B cell (primary cell): ENCODE results near the gene STS. TPM values are rescaled to one million over a fixed set of nuclear protein-coding genes. Genes with fewer than 3 reads are reported as not detected.

Source experiments
- ATAC-seq: fragments of 200-7000 bp; cut with Tn5 transposase; one replicate; pipeline ENCODE4 v1.10.0; 2021; ENCODE audit warnings: low read depth, mild to moderate bottlenecking, moderate number of reproducible peaks, moderate library complexity
- CTCF ChIA-PET: fragments of 350-600 bp; sonication (Branson Sonifier 250); formaldehyde crosslinking; loops from one replicate; lab custom pipeline; 2021; ENCODE audit warnings: antibody characterized with exemption, inconsistent platforms; lab: Charles Lee
- POLR2A ChIA-PET: fragments of 350-600 bp; sonication (Branson Sonifier 250); formaldehyde crosslinking; loops from one replicate; lab custom pipeline; 2021; ENCODE audit warnings: antibody characterized with exemption; lab: Charles Lee
- DNase-seq: peaks from one replicate; pipeline ENCODE4 v3.0.0; 2013
- H2AFZ ChIP-seq: 2 replicates; pipeline ENCODE4 v1.6.1; 2012; ENCODE audit warnings: mild to moderate bottlenecking, low read depth, low read length; ENCODE audit not compliant: insufficient read depth, poor library complexity, severe bottlenecking
- H3K27ac ChIP-seq, 2 donors: 1 replicate in 1 of 2; 2 replicates in 1 of 2; pipeline ENCODE4 v1.5.1; 2012 to 2013; ENCODE audit warnings: low read length in 2 of 2, mild to moderate bottlenecking in 2 of 2, moderate library complexity in 1 of 2
- H3K27me3 ChIP-seq, 4 experiments: fragments of 200-600 bp in 1 of 4; sonication (generic) in 1 of 4; replicated peaks in 1 of 4; 1 replicate in 2 of 4; 2 replicates in 2 of 4; pipeline versions ENCODE4 v1.6.1 to v1.7.0; 2013 to 2016; ENCODE audit warnings: low read length in 3 of 4, mild to moderate bottlenecking in 2 of 4, mixed read lengths in 1 of 4, moderate library complexity in 1 of 4; ENCODE audit not compliant: insufficient read depth in 4 of 4, control insufficient read depth in 3 of 4; ENCODE audit errors: control extremely low read depth in 1 of 4
- H3K36me3 ChIP-seq, 2 experiments: replicated peaks in 1 of 2; 1 replicate in 1 of 2; 2 replicates in 1 of 2; pipeline versions ENCODE4 v1.6.1 to v1.7.1; 2013; ENCODE audit warnings: low read length in 1 of 2; ENCODE audit not compliant: insufficient read depth in 2 of 2, control insufficient read depth in 1 of 2; ENCODE audit errors: control extremely low read depth in 1 of 2, extremely low read depth in 1 of 2
- H3K4me1 ChIP-seq, 2 donors: fragments of 200-600 bp in 1 of 2; sonication (generic) in 1 of 2; 1 replicate in 1 of 2; 2 replicates in 1 of 2; pipeline versions ENCODE4 v1.5.1 to v1.6.1; 2013 to 2017; ENCODE audit warnings: low read length in 2 of 2; ENCODE audit not compliant: control insufficient read depth in 2 of 2, insufficient read depth in 2 of 2
- H3K4me2 ChIP-seq: replicated peaks from 2 replicates; pipeline ENCODE3; 2012; ENCODE audit warnings: mild to moderate bottlenecking, low read depth, low read length; ENCODE audit not compliant: poor library complexity, severe bottlenecking
- H3K4me3 ChIP-seq, 5 experiments: fragments of 200-600 bp in 1 of 5; sonication (generic) in 1 of 5; 1 replicate in 3 of 5; 2 replicates in 2 of 5; pipeline versions ENCODE4 v1.5.1 to v1.7.0; 2011 to 2016; ENCODE audit warnings: low read length in 4 of 5, mild to moderate bottlenecking in 4 of 5, low read depth in 2 of 5, control low read depth in 1 of 5, moderate library complexity in 1 of 5; ENCODE audit not compliant: insufficient read depth in 1 of 5; ENCODE audit errors: control extremely low read depth in 1 of 5, extremely low read depth in 1 of 5
- H3K79me2 ChIP-seq: fragments of 200-600 bp; sonication (generic); one replicate; pipeline ENCODE4 v1.6.0; 2016; ENCODE audit warnings: low read length; ENCODE audit not compliant: control insufficient read depth, insufficient read depth
- H3K9ac ChIP-seq: fragments of 200-600 bp; sonication (generic); 2 replicates; pipeline ENCODE4 v1.6.1; 2017; ENCODE audit warnings: mild to moderate bottlenecking, low read length, moderate library complexity
- H3K9me3 ChIP-seq, 3 donors: one replicate each; pipeline versions ENCODE4 v1.6.1 to v1.7.1; 2013; ENCODE audit warnings: low read length in 2 of 3; ENCODE audit not compliant: control insufficient read depth in 2 of 3, insufficient read depth in 1 of 3; ENCODE audit errors: control extremely low read depth in 1 of 3
- H4K20me1 ChIP-seq: 2 replicates; pipeline ENCODE4 v1.6.0; 2012; ENCODE audit warnings: mild to moderate bottlenecking, low read length; ENCODE audit not compliant: insufficient read depth, control insufficient read depth, poor library complexity, severe bottlenecking
- H3K27ac Mint-ChIP-seq: one replicate; pipeline ENCODE4 v1.8.0; 2021; ENCODE audit warnings: mixed read lengths
- H3K27me3 Mint-ChIP-seq: one replicate; pipeline ENCODE4 v1.8.0; 2021; ENCODE audit warnings: mixed read lengths
- H3K4me1 Mint-ChIP-seq: one replicate; pipeline ENCODE4 v1.8.0; 2021; ENCODE audit warnings: mixed read lengths
- H3K4me3 Mint-ChIP-seq: one replicate; pipeline ENCODE4 v1.8.0; 2021; ENCODE audit warnings: mixed read lengths
- H3K9me3 Mint-ChIP-seq: one replicate; pipeline ENCODE4 v1.8.0; 2022; ENCODE audit warnings: mixed read lengths; ENCODE audit not compliant: insufficient read depth
- EZH2 ChIP-seq: IDR thresholded peaks from 2 replicates; pipeline ENCODE4 v1.6.1; 2012; ENCODE audit warnings: borderline replicate concordance, low read depth, mild to moderate bottlenecking, moderate library complexity, low read length; ENCODE audit not compliant: insufficient read depth, poor library complexity, severe bottlenecking
- WGBS: methylation state at CpG from one replicate; pipeline ENCODE4 v1.1.5; 2013; ENCODE audit warnings: missing lambda C conversion rate; ENCODE audit not compliant: insufficient coverage; 5-methylcytosine and 5-hydroxymethylcytosine counted together
- intact Hi-C: fragments of 100-400 bp; cut with micrococcal nuclease; formaldehyde crosslinking; loops from one replicate; pipeline ENCODE4 v1.10.0; 2022
- polyA plus RNA-seq: library from polyadenylated mRNA; depleted of rRNA; stranded (reverse); fragments of >200 nt; gene quantifications from 2 replicates; pipeline ENCODE4 v1.2.3, GENCODE V29; 2012
- total RNA-seq, 2 donors: library from RNA; stranded (reverse); fragments of 120-200 nt in 1 of 2; gene quantifications; 1 replicate in 1 of 2; 2 replicates in 1 of 2; pipeline versions ENCODE4 v1.2.3 to v1.2.4, GENCODE V29; 2013 to 2022
- TF ChIP-seq, protein P1 (sequence below): fragments of 200-600 bp; IDR thresholded peaks from one replicate; pipeline ENCODE4 v1.8.0; 2022; ENCODE audit warnings: antibody characterized with exemption, mild to moderate bottlenecking

Gene STS
- total and polyA plus RNA-seq, 2 donors (not counting 1 experiment from before 2014, with no cell fraction given), result 1.9 to 2.9 TPM

- Histone ChIP-seq H4K20me1 (no peaks in the 10 kb centered on the region), H3K4me3 (peak overlapping the region in 1 of 5 experiments; percentile 51), H3K27me3 (no peaks in the 10 kb centered on the region), H3K27ac (peak overlapping the region; percentile 41 to 69), H3K9ac (peak overlapping the region; percentile 38), H2AFZ (peak overlapping the region; percentile 3), H3K9me3 (no peaks in the 10 kb centered on the region), H3K4me1 (peaks cover 32 to 38% of the 10 kb centered on the region in 2 donors), H3K79me2 (peaks cover 49% of the 10 kb centered on the region), H3K4me2 (peak overlapping the region; percentile 59), H3K36me3 (peaks cover 0 to 5% of the 10 kb centered on the region in 2 experiments)
- peak; percentile 41 for ATAC-seq
- DNase-seq, result peak; percentile 35
- 20% methylated on average over 1 of the region's 12 CpGs for WGBS
- ChIA-PET POLR2A (no interaction called here), CTCF (no interaction called here)
- Mint-ChIP-seq H3K4me3 (peak overlapping the region; percentile 79), H3K9me3 (no peaks in the 10 kb centered on the region), H3K4me1 (peaks cover 41% of the 10 kb centered on the region), H3K27me3 (no peaks in the 10 kb centered on the region), H3K27ac (peak overlapping the region; percentile 92)
- intact Hi-C loops, result no loop called here
- TF ChIP-seq, protein P1, sequence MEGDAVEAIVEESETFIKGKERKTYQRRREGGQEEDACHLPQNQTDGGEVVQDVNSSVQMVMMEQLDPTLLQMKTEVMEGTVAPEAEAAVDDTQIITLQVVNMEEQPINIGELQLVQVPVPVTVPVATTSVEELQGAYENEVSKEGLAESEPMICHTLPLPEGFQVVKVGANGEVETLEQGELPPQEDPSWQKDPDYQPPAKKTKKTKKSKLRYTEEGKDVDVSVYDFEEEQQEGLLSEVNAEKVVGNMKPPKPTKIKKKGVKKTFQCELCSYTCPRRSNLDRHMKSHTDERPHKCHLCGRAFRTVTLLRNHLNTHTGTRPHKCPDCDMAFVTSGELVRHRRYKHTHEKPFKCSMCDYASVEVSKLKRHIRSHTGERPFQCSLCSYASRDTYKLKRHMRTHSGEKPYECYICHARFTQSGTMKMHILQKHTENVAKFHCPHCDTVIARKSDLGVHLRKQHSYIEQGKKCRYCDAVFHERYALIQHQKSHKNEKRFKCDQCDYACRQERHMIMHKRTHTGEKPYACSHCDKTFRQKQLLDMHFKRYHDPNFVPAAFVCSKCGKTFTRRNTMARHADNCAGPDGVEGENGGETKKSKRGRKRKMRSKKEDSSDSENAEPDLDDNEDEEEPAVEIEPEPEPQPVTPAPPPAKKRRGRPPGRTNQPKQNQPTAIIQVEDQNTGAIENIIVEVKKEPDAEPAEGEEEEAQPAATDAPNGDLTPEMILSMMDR, result no peak
- TF ChIP-seq EZH2, result no peak
Measured at GRCh38 chrX:7109838-7110793, 37.4 kb upstream of the STS start.

GRCh38 chrX:7110821-7111276, 36.7 kb upstream of the STS start:
- 0% methylated on average over 1 of the region's 5 CpGs for WGBS
- intact Hi-C loops, result no loop called here
- Histone ChIP-seq H3K79me2 (peaks cover 50% of the 10 kb centered on the region), H3K4me3 (peak overlapping the region in 1 of 5 experiments; percentile 51), H3K27ac (peak overlapping the region; percentile 44 to 69), H3K4me1 (peaks cover 32 to 38% of the 10 kb centered on the region in 2 donors), H2AFZ (peak overlapping the region; percentile 3), H3K4me2 (peak overlapping the region; percentile 59), H4K20me1 (peaks cover 4% of the 10 kb centered on the region), H3K9me3 (no peaks in the 10 kb centered on the region), H3K27me3 (no peaks in the 10 kb centered on the region), H3K36me3 (peaks cover 0 to 2% of the 10 kb centered on the region in 2 experiments), H3K9ac (peak overlapping the region; percentile 38)
- ChIA-PET POLR2A (no interaction called here), CTCF (no interaction called here)
- Mint-ChIP-seq H3K4me1 (peaks cover 45% of the 10 kb centered on the region), H3K27me3 (no peaks in the 10 kb centered on the region), H3K9me3 (no peaks in the 10 kb centered on the region), H3K27ac (peak overlapping the region; percentile 92), H3K4me3 (peak overlapping the region; percentile 79)
- DNase-seq (peak; percentile 50), ATAC-seq (peak; percentile 60)
- no peak for TF ChIP-seq EZH2
- TF ChIP-seq, protein P1, result no peak
